ENCODE data around the gene AAR2.

DNA sequence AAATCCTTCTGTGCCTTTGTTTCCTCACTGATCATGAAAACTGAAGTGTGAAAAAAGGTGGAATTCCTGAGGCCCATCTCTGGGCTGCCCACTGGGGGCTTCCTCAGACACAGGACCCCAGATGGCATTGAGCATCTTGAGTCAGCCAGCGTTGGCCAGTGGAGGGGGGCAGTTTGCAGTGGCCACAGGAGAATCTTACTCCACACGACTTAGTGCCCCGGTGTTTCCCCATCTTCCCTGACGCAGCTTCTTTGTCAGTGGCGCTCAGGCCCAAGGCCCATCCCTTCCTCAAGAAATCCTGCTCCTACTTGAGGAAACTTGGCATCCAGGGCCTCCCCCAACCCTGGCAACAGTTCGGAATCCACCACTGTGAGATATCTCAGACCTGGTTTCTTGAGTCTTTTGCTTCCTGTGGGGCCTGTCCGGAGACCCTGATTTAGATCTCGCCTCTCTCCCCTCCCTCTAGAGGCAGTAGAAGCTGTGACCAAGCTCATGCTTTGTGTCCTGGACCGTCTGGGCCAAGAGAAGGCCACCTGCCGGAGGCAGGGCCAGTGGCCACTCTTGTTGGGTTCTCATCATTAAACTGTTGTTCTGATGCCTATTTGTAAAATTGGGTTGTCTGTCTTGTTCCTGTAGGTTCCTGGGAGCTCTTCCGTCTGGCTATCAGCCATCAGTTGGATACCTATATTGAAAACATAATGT is 49.6 kb downstream of the AAR2 start:
- no peak for TF ChIP-seq EZH2 (IDR thresholded peaks at IDR 0.05; ENCODE audit: insufficient read depth, poor library complexity, severe bottlenecking)
- TF ChIP-seq EZH2phosphoT487 (IDR thresholded peaks at IDR 0.05; ENCODE audit: insufficient read depth, low read depth), result no peak

Data from GM23248 (cell line).